MG63 (cell line): ENCODE results near the gene KRT77. TPM values are rescaled to one million over a fixed set of nuclear protein-coding genes. Genes with fewer than 3 reads are reported as not detected.

Experiments
- DNase-seq: peaks from one replicate; pipeline ENCODE4 v3.0.0-alpha.2; 2020
- H3K27me3 ChIP-seq: fragments of 250-450 bp; sonication (Bioruptor Pico); 2 replicates; pipeline ENCODE4 v1.5.1; 2020; ENCODE audit warnings: mild to moderate bottlenecking, moderate library complexity
- H3K36me3 ChIP-seq: fragments of 250-450 bp; sonication (Bioruptor Pico); 2 replicates; pipeline ENCODE4 v1.5.1; 2020; ENCODE audit warnings: mild to moderate bottlenecking, moderate library complexity
- H3K4me3 ChIP-seq: fragments of 250-450 bp; sonication (Bioruptor Pico); 2 replicates; pipeline ENCODE4 v1.5.1; 2020; ENCODE audit warnings: mild to moderate bottlenecking, moderate library complexity
- H3K9me3 ChIP-seq: fragments of 250-450 bp; sonication (Bioruptor Pico); 2 replicates; pipeline ENCODE4 v1.5.1; 2020; ENCODE audit warnings: mild to moderate bottlenecking, moderate library complexity
- total RNA-seq: library from RNA; depleted of rRNA; stranded (reverse); fragments of >200 nt; shearing (Covaris generic); gene quantifications from 2 replicates; pipeline ENCODE4 v1.2.3, GENCODE V29; 2014; ENCODE audit warnings: low replicate concordance; rRNA removed

The KRT77 gene
- total RNA-seq, 1 experiment from 2014 or later: not detected

GRCh38 chr12:52641468-52641867, 61.9 kb downstream of the KRT77 start:
- no peaks in the 10 kb centered on the region for H3K36me3 ChIP-seq

More at GRCh38 chr12:52641468-52641867, 61.9 kb downstream of the KRT77 start:
- no peak for DNase-seq
- Histone ChIP-seq H3K27me3 (peaks cover 8% of the 10 kb centered on the region; the same call in 1 of the 2 replicates), H3K4me3 (no peak overlapping the region), H3K9me3 (no peaks in the 10 kb centered on the region)

Other genes starting within 250 kb of the KRT77 start
- gene KRT6C, start 229.7 kb downstream of the KRT77 start, total RNA-seq: not detected in 2 replicates
- gene KRT6A, start 210.3 kb downstream of the KRT77 start, total RNA-seq: not detected in 2 replicates
- gene KRT5, start 183.1 kb downstream of the KRT77 start, total RNA-seq: 0.23 TPM in 1 of 2 replicates, not detected in the other
- gene KRT71, start 150.4 kb downstream of the KRT77 start, total RNA-seq: not detected in 2 replicates
- not detected in 2 replicates for gene KRT74, start 129.7 kb downstream of the KRT77 start, total RNA-seq
- not detected in 2 replicates for gene KRT72, start 102.1 kb downstream of the KRT77 start, total RNA-seq
- gene KRT73, start 85.0 kb downstream of the KRT77 start, total RNA-seq: not detected in 2 replicates
- not detected in 2 replicates for gene KRT2, start 51.3 kb downstream of the KRT77 start, total RNA-seq
- gene KRT1, start 23.1 kb downstream of the KRT77 start, total RNA-seq: not detected in 2 replicates
- gene KRT76, start 73.8 kb upstream of the KRT77 start, total RNA-seq: not detected in 2 replicates
- not detected in 2 replicates for gene KRT3, start 92.6 kb upstream of the KRT77 start, total RNA-seq
- not detected in 2 replicates for gene KRT4, start 110.6 kb upstream of the KRT77 start, total RNA-seq
- gene KRT79, start 130.8 kb upstream of the KRT77 start, total RNA-seq: not detected in 2 replicates
- not detected in 2 replicates for gene KRT78, start 145.5 kb upstream of the KRT77 start, total RNA-seq
- gene KRT8, start 201.6 kb upstream of the KRT77 start, total RNA-seq: 39.2 and 44.4 TPM in 2 replicates
- gene KRT18, start 245.6 kb upstream of the KRT77 start, total RNA-seq: 104 and 136 TPM in 2 replicates